Gastroesophageal sphincter (tissue), 4 donors: ENCODE measurements around the gene POLR2I. TPM values are rescaled to one million over a fixed set of nuclear protein-coding genes. Genes with fewer than 3 reads are reported as not detected.
"Not testable (repeated sequence)": the region's sequence is repeated elsewhere in the genome, so short reads cannot be mapped to it uniquely, and the experiment has no call there.

Experiments used
- ATAC-seq: fragments of 150-250 bp; one replicate; pipeline ENCODE4 v1.9.1; 2016; ENCODE audit warnings: mild to moderate bottlenecking, moderate library complexity
- H3K27ac ChIP-seq, 4 donors: fragments of 200-600 bp; sonication (generic) in 3 of 4; 1 replicate in 3 of 4; 2 replicates in 1 of 4; pipeline ENCODE4 v1.5.1; 2016 to 2019
- H3K27me3 ChIP-seq: fragments of 200-600 bp; sonication (generic); one replicate; pipeline ENCODE4 v1.5.1; 2019
- H3K36me3 ChIP-seq, 2 donors: fragments of 200-600 bp; sonication (generic); one replicate each; pipeline ENCODE4 v1.5.1; 2019; ENCODE audit warnings: control low read depth in 1 of 2
- H3K4me1 ChIP-seq, 3 donors: fragments of 200-600 bp; sonication (generic); 1 replicate in 2 of 3; 2 replicates in 1 of 3; pipeline ENCODE4 v1.5.1; 2016 to 2019; ENCODE audit warnings: control low read depth in 2 of 3
- H3K4me3 ChIP-seq, 2 donors: fragments of 200-600 bp; sonication (generic); one replicate each; pipeline ENCODE4 v1.5.1; 2019; ENCODE audit warnings: mild to moderate bottlenecking in 1 of 2, moderate library complexity in 1 of 2
- H3K9me3 ChIP-seq, 3 donors: fragments of 200-600 bp; sonication (generic); one replicate each; pipeline ENCODE4 v1.5.1; 2017 to 2019; ENCODE audit warnings: control low read depth in 2 of 3
- EP300 ChIP-seq: sonication (generic); formaldehyde crosslinking; IDR thresholded peaks from one replicate; pipeline ENCODE4 v1.6.1; 2017; ENCODE audit warnings: antibody characterized with exemption, mild to moderate bottlenecking
- POLR2A ChIP-seq, 2 donors: fragments of 450-650 bp; IDR thresholded peaks; one replicate each; pipeline ENCODE4 v1.6.1; 2017; ENCODE audit warnings: antibody characterized with exemption in 2 of 2, mild to moderate bottlenecking in 2 of 2, moderate library complexity in 1 of 2
- POLR2AphosphoS5 ChIP-seq: sonication (generic); formaldehyde crosslinking; IDR thresholded peaks from one replicate; pipeline ENCODE4 v1.6.1; 2017; ENCODE audit warnings: antibody characterized with exemption
- WGBS, 2 donors: methylation state at CpG; one replicate each; pipeline ENCODE4 v1.1.5; 2018; ENCODE audit warnings: low coverage in 1 of 2; 5-methylcytosine and 5-hydroxymethylcytosine counted together
- total RNA-seq, 4 donors: library from RNA; depleted of rRNA; stranded (reverse); fragments of >200 nt; gene quantifications; one replicate each; pipeline ENCODE4 v1.1.0, GENCODE V29; 2016
- TF ChIP-seq, protein P1 (sequence below), 4 experiments: fragments of 200-600 bp in 2 of 4; fragments of 450-650 bp in 2 of 4; sonication (generic) in 1 of 4; IDR thresholded peaks; one replicate each; pipeline ENCODE4 v1.5.1; 2017 to 2019; ENCODE audit warnings: antibody characterized with exemption in 4 of 4, mild to moderate bottlenecking in 2 of 4, moderate library complexity in 2 of 4

Gene POLR2I
- total RNA-seq, 4 donors from 2014 or later = 49.3 to 60.2 (median 54.1) TPM

DNA sequence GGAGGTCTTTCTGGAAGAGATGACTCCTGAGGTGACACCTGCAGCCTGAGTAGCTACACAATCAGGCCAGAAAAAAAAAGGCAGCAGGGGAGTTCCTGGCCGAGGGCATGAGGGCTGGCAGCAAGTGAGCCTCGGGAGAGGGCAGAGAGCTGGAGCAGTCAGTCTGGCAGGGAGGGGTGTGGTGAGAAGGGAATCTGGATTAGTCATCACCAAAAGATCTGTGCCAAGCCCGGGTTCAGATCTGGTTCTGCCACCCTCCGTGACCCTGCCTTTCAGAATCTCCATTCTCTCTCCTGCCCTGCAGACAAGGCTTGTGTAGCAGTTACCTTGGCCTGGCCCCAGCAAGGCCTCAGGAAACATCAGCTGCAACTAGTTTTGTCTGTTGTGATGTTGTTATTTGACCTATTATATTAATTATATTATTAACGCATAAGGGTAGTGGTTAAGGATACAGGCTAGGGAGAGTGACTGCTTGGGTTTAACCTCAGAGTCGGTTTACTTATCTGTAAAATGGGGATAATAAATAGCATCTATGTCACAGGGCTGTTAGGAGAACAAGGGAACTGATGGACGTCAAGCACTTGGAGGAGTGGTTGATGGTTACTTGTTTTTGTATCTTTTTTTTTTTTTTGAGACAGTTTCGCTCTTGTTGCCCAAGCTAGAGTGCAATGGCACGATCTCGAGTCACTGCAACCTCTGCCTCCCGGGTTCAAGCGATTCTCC is 22.4 kb upstream of the POLR2I start:
- no peak overlapping the region for H3K4me3 ChIP-seq
- H3K9me3 ChIP-seq = no peaks in the 10 kb centered on the region
- H3K27me3 ChIP-seq = no peaks in the 10 kb centered on the region
- no peak for TF ChIP-seq POLR2A (IDR thresholded peaks at IDR 0.05)
- no peak for TF ChIP-seq EP300
- TF ChIP-seq, protein P1, sequence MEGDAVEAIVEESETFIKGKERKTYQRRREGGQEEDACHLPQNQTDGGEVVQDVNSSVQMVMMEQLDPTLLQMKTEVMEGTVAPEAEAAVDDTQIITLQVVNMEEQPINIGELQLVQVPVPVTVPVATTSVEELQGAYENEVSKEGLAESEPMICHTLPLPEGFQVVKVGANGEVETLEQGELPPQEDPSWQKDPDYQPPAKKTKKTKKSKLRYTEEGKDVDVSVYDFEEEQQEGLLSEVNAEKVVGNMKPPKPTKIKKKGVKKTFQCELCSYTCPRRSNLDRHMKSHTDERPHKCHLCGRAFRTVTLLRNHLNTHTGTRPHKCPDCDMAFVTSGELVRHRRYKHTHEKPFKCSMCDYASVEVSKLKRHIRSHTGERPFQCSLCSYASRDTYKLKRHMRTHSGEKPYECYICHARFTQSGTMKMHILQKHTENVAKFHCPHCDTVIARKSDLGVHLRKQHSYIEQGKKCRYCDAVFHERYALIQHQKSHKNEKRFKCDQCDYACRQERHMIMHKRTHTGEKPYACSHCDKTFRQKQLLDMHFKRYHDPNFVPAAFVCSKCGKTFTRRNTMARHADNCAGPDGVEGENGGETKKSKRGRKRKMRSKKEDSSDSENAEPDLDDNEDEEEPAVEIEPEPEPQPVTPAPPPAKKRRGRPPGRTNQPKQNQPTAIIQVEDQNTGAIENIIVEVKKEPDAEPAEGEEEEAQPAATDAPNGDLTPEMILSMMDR (IDR thresholded peaks at IDR 0.05) = no peak
- peak; percentile 70 for TF ChIP-seq POLR2AphosphoS5
- H3K27ac ChIP-seq = peak overlapping the region in 3 of 4 donors; percentile 69 to 95 (median 78)
- H3K4me1 ChIP-seq = peaks cover 0 to 41% (median 21%) of the 10 kb centered on the region in 3 donors
- ATAC-seq = peak; percentile 11
- WGBS, 2 donors = 30 to 55% methylated on average over 7 to 11 of the region's 12 CpGs
- peaks cover 0 to 5% of the 10 kb centered on the region in 2 donors for H3K36me3 ChIP-seq

DNA sequence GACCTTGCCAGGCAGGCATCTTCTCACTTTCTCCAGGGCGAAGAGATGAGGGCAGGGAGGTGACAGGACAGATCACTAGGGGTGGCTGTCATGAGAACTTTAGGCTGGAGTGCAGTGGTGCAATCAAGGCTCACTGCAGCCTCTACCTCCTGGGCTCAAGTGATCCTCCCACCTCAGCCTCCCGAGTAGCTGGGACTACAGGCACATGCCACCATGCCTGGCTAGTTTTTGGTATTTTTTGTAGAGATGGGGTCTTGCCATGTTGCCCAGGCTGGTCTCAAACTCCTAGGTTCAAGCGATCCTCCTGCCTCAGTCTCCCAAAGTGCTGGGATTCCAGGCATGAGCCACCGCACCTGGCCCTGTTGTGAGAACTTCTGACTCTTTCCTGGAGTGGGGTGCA is 20.2 kb upstream of the POLR2I start:
- not testable (repeated sequence) for H3K9me3 ChIP-seq, H3K36me3 ChIP-seq, H3K4me3 ChIP-seq, ATAC-seq, H3K27me3 ChIP-seq, H3K27ac ChIP-seq
- 83% methylated on average over 1 of the region's 4 CpGs; no CpG with 5 or more reads in 1 of the 2 donors for WGBS, 2 donors
- peaks cover 0 to 30% (median 15%) of the 10 kb centered on the region in 3 donors for H3K4me1 ChIP-seq

DNA sequence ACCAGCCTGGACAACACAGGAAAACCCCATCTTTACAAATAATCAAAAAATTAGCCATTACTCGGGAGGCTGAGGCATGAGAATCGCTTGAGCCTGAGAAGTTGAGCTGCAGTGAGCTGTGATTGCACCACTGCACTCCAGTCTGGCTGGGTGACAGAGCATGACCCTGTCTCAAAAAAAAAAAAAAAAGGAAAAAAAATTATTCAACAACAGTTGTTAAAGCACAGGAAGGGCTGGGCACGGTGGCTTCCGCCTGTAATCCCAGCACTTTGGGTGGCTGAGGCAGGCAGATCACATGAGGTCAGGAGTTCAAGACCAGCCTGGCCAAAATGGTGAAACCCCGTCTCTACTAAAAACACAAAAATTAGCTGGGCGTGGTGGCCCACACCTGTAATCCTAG is 16.5 kb upstream of the POLR2I start:
- ATAC-seq, H3K9me3 ChIP-seq, H3K27me3 ChIP-seq, H3K36me3 ChIP-seq, H3K4me3 ChIP-seq, H3K27ac ChIP-seq: not testable (repeated sequence)
- peaks cover 0 to 26% (median 12%) of the 10 kb centered on the region in 3 donors for H3K4me1 ChIP-seq
- 67 to 74% methylated on average over 5 to 6 of the region's 6 CpGs for WGBS, 2 donors

DNA sequence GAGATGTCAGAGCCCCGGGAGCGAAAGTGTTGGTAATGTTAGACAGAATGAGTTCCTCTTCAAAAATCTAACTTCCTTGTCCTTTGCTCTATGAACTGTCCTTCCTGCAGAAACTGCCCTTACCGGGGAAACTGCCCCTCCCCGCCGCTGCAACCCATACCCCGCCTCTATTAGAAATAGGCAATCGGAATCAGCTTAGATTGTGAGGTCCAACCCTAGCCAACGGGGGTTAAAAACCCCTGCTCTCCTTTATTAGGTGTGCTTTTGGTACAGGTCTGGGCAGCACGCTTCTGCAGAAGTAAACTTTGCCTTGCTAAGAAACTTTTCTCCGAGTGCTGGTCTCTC is 13.7 kb upstream of the POLR2I start:
- Histone ChIP-seq H3K27me3 (no peaks in the 10 kb centered on the region), H3K9me3 (no peaks in the 10 kb centered on the region), H3K4me3 (peak overlapping the region; percentile 11 to 48), H3K4me1 (peaks cover 0 to 21% (median 9%) of the 10 kb centered on the region in 3 donors), H3K36me3 (peaks cover 0 to 29% of the 10 kb centered on the region in 2 donors), H3K27ac (peak overlapping the region; percentile 59 to 88 (median 86))
- 0 to 1% methylated on average over 6 to 8 of the region's 10 CpGs for WGBS, 2 donors
- ATAC-seq = peak; percentile 1
- TF ChIP-seq, protein P1 (IDR thresholded peaks at IDR 0.05) = no peak
- no peak for TF ChIP-seq EP300

DNA sequence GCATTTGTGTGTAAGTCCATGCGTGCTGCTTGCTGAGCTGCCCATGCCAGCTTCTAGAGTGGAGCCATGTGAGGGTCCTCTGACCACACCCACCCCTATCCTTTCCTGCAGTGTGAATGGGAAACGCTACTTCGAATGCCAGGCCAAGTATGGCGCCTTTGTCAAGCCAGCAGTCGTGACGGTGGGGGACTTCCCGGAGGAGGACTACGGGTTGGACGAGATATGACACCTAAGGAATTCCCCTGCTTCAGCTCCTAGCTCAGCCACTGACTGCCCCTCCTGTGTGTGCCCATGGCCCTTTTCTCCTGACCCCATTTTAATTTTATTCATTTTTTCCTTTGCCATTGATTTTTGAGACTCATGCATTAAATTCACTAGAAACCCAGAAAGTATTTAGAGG is 10.9 kb upstream of the POLR2I start:
- no peak for ATAC-seq
- Histone ChIP-seq H3K9me3 (no peaks in the 10 kb centered on the region), H3K27ac (no peak overlapping the region), H3K4me1 (peaks cover 0 to 21% (median 9%) of the 10 kb centered on the region in 3 donors), H3K4me3 (no peak overlapping the region), H3K36me3 (peaks cover 0 to 57% of the 10 kb centered on the region in 2 donors), H3K27me3 (no peaks in the 10 kb centered on the region)
- TF ChIP-seq EP300 (no peak), POLR2AphosphoS5 (no peak), POLR2A (IDR thresholded peaks at IDR 0.05) (no peak)
- TF ChIP-seq, protein P1 (IDR thresholded peaks at IDR 0.05) = no peak
- 76 to 100% methylated on average over 1 to 8 of the region's 9 CpGs for WGBS, 2 donors

DNA sequence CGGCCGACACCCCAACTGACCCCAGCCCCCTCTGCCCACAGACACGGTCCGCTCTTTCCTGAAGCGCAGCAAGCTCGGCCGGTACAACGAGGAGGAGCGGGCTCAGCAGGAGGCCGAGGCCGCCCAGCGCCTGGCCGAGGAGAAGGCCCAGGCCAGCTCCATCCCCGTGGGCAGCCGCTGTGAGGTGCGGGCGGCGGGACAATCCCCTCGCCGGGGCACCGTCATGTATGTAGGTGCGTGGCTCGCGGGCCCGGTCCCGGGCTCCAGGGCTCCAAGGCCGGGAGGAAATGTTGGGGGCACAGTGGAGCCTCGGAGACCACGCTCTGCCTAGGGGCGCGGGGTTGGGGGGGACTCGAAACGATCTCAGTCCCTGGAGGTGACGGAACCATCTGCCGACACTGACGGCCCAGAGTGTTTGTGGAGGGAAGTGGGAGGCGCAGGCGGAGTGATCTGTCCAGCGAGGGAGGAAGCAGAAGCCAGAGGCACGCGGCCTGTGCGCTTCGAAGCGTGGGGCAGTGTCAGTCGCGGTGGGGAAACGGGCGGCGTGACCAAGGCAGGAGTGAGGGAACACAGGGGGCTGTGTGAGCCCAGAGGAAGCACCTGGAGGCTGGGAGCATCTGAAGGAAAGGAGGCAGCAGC is 6.9 kb upstream of the POLR2I start:
- no peaks in the 10 kb centered on the region for H3K9me3 ChIP-seq
- no peak overlapping the region for H3K27ac ChIP-seq
- ATAC-seq = no peak
- H3K36me3 ChIP-seq = peaks cover 0 to 95% of the 10 kb centered on the region in 2 donors
- H3K4me3 ChIP-seq = no peak overlapping the region
- peaks cover 0 to 30% (median 3%) of the 10 kb centered on the region in 3 donors for H3K4me1 ChIP-seq
- WGBS, 2 donors = 90% methylated on average over 7 of the region's 49 CpGs; no CpG with 5 or more reads in 1 of the 2 donors
- TF ChIP-seq, protein P1 (IDR thresholded peaks at IDR 0.05) = no peak
- TF ChIP-seq EP300 (no peak), POLR2AphosphoS5 (no peak), POLR2A (IDR thresholded peaks at IDR 0.05) (no peak)
- H3K27me3 ChIP-seq = no peaks in the 10 kb centered on the region
